AG10803 (cell line): ENCODE measurements around the gene ALDH1B1.

Experiments
- DNase-seq: peaks from one replicate; pipeline ENCODE4 v3.0.0; 2010; ENCODE audit warnings: low read depth
- H3K4me3 ChIP-seq: 2 replicates; pipeline ENCODE4 v1.5.1; 2011; ENCODE audit warnings: mild to moderate bottlenecking, low read length, control low read depth
- TF ChIP-seq, protein P1 (sequence below): conservative IDR thresholded peaks from 2 replicates; pipeline ENCODE4 v1.5.1; 2011; ENCODE audit warnings: mild to moderate bottlenecking, low read length, control low read depth, inconsistent platforms

ALDH1B1 gene

DNA sequence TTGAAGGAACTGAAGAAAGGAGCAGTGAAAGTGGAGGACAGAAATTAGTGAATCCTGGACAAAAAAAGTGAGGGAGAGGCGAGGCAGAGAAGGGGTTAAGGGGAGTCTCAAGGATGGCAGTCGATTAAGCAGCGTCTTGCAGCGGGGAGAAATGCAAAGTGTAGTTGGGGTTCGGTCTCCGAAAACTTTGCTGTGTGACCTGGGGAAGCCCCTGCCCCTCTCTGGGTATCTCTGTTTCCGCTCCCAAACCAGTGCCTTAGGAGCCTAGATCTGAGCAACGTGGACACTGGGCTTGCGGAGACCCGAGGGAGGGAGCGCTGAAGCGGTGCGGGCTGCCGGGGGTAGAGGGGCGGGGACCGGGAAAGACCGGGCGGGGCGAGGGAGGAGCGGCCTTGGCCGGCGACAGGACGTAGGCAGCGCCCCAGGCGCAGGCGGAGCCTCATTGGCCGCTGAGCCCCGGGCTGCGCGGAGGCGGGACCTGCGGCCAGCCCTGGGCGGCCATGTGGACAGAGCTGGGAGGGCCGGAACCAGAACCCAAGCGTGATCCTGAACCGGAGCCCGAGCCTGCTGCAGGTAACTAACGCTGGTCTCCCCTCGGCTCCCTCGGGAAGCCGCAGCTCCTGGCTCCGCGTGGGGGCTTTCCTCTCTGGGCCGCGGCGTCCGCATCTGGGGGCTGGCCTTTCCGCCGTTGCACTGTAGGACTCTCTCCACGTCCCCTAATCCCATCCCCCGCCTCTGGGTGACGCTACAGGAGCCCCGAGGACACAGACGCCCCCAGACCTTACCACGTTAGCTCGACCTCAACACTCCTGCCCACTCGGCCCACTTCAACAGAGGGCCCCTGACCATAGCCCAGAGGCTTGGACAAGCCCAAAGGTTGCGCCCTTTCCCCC lies at the start of gene ALDH1B1:
TSS of gene ALDH1B1 (plus strand) at position 468 of the 893 bp plus-strand sequence. CDS start 3,047 bp downstream, outside the sequence.
- TF ChIP-seq, protein P1, sequence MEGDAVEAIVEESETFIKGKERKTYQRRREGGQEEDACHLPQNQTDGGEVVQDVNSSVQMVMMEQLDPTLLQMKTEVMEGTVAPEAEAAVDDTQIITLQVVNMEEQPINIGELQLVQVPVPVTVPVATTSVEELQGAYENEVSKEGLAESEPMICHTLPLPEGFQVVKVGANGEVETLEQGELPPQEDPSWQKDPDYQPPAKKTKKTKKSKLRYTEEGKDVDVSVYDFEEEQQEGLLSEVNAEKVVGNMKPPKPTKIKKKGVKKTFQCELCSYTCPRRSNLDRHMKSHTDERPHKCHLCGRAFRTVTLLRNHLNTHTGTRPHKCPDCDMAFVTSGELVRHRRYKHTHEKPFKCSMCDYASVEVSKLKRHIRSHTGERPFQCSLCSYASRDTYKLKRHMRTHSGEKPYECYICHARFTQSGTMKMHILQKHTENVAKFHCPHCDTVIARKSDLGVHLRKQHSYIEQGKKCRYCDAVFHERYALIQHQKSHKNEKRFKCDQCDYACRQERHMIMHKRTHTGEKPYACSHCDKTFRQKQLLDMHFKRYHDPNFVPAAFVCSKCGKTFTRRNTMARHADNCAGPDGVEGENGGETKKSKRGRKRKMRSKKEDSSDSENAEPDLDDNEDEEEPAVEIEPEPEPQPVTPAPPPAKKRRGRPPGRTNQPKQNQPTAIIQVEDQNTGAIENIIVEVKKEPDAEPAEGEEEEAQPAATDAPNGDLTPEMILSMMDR: peak; percentile 16
- H3K4me3 ChIP-seq: peak within 1 kb of the TSS; percentile 89
- DNase-seq: peak; percentile 81

DNA sequence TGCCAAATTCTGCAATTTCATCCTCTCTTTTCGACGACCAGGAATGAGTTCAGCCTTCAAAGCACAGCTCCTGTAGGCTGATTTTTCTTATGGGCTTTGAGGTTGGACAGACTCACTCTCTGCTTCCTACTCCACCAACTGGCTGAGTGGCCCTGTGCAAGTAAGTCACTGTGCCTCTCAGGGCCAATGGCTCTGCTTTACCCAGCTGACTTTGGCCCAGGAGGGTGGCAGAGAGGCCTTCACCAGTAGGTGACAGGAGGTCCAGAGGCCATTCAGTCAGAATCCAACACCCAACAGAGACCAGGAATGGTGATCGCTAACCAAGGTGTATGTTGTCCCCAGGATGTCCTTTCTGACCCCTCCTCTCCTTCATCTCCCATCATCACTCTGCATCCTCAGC lies 49.5 kb upstream of the ALDH1B1 start:
- no peak for DNase-seq
- no peak overlapping the region for H3K4me3 ChIP-seq
- TF ChIP-seq, protein P1: no peak

DNA sequence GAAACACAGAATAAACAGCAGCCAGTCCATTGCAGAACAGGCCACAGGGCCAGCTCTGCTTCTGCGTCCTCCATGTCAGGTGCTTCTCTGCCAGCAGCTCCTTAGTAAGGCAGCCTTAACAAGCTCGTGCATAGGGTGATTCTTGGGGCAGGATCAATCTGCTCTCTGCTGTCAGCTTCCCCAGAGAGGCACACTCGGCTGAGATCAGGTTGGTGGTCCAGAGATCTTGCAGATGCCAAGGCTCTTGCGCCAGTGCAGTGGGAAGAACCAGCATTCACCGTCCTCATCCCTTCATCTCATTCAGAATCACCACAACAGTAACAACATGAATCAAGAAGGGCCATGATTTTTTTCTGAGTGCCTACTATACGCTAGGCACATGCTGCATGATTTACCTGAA lies 49.0 kb upstream of the ALDH1B1 start:
- no peak for DNase-seq

DNA sequence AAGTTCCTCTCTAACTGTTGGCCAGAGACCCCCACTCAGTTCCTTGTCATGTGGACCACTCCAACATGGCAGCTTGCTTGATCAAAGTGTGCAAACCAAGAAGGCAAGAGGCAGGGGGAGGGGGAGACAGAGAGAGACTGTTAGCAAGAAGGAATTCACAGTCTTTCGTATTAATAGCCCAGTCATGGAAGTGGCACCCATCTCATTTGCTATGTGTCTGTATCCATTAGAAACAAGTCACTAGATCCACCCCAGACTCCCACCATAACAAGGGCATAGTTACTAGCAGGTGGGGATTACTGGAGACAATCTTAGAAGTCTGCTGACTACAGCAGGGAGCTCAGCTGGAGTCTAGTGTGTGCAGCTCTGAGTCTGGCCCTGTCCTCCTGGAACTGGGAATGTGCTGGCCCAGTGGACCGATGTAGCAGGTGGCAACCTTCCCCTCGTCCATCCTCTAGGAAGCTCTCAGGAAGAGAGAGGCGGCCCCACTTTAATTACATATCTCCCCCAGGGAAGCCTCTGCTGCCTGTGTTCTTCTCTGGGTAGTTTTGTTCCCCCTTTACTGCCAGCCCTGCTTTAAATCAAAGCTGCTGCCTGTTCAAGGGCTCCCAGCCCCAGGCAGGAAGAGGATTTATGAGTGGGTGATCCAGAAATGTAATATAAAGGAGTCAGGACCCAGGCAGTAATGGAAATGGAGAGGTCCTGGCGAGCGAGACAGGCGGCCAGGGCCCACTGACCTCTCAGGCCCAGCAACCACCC lies 47.8 kb upstream of the ALDH1B1 start:
- no peak for DNase-seq

More for the DNA sequence above, 49.0 kb upstream of the ALDH1B1 start:
- TF ChIP-seq, protein P1: no peak
- H3K4me3 ChIP-seq: no peak overlapping the region

DNA sequence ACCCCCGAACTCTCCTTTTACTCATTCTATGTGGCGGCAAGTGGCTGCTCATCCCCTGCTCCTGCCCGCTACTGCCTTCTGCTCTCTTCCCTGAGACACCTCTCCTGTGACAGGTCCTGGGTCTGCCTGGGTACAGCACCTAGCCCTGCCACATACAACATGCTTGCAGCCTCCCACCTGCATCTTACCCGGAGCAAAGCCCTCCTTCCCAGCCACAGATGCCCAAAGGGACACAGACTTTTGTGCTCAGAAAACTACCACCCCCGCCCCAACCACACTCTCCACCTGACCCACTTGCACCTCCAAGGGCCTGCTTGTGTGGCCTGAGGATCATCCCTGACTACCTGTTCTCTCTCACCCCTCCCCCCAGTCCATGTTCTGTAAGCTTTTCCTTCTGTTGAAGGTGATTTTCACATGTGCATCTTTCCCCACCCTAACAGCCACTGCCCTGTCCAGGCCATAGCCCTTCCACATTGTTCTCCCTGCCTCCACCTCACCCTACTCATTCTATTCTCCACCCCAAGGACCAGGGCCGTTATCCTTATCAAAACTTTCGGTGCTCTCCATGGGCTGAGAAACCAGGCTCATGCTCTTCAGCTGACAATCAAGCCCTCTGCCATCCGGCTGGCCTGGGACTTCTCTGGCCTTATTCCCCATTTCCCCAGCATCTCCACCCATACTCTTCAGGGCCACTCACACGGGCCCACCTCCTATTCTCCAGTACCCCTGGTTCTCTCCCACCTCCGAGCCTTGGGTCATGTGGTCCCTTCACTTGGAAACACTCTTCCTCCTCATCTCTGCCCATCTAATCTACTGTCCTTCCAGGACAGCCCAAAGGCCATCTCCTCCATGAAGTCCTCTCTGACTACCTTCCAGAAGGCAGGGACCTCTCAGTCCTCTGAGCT lies 46.4 kb upstream of the ALDH1B1 start:
- no peak overlapping the region for H3K4me3 ChIP-seq
- TF ChIP-seq, protein P1: no peak
- no peak for DNase-seq

More for the DNA sequence above, 47.8 kb upstream of the ALDH1B1 start:
- H3K4me3 ChIP-seq: no peak overlapping the region
- TF ChIP-seq, protein P1: no peak

DNA sequence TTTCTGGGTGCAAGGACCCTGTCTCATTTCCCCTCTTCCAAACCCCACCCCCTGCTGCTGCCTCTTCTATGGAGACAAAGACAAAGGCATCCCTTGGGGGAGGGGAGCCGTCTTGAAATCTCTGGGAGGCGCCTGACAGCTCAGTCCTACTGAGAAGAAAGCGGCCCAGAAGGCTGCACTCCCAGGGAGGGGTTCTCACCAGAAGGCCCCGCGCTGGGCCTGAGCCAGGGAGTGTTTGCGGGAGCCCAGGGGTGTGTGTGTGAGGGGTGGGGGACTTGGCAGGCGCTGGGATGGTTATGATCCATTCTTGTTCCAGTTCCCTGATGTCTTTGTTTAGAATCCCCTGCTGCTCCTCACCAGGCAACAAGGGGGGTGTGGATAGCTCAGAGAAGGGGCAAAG lies 45.7 kb upstream of the ALDH1B1 start:
- TF ChIP-seq, protein P1: no peak
- no peak for DNase-seq
- no peak overlapping the region for H3K4me3 ChIP-seq
